HEK293 (cell line): ENCODE measurements around the gene GMNC.

Experiments
- CTCF ChIA-PET: fragments of 350-600 bp; formaldehyde crosslinking; extraction: SDS; loops from one replicate; lab custom pipeline; 2021; ENCODE audit warnings: antibody characterized with exemption; lab: Yijun Ruan, JAX
- POLR2A ChIA-PET: fragments of 300-600 bp; formaldehyde crosslinking; extraction: SDS; loops from one replicate; lab custom pipeline; 2020; ENCODE audit warnings: antibody characterized with exemption, inconsistent platforms; lab: Yijun Ruan, JAX
- H3K27ac ChIP-seq: fragments of 200-500 bp; sonication (Bioruptor generic); 2 replicates; pipeline ENCODE4 v1.5.1; 2014; ENCODE audit warnings: low read depth, low read length, control low read depth, inconsistent platforms; ENCODE audit errors: extremely low read depth
- H3K36me3 ChIP-seq, 2 experiments: fragments of 200-500 bp in 1 of 2; sonication (Bioruptor generic) in 1 of 2; 1 replicate in 1 of 2; 2 replicates in 1 of 2; pipeline ENCODE4 v1.5.1; 2014 to 2017; ENCODE audit warnings: inconsistent platforms in 2 of 2, low read length in 2 of 2; ENCODE audit not compliant: control insufficient read depth in 2 of 2, insufficient read depth in 1 of 2
- H3K4me1 ChIP-seq: fragments of 200-500 bp; sonication (Bioruptor generic); 2 replicates; pipeline ENCODE4 v1.5.1; 2014; ENCODE audit warnings: mild to moderate bottlenecking, low read length, inconsistent platforms; ENCODE audit not compliant: control insufficient read depth, insufficient read depth
- H3K4me3 ChIP-seq: 2 replicates; pipeline ENCODE4 v1.5.1; 2011; ENCODE audit warnings: low read depth, mild to moderate bottlenecking, control low read depth, low read length, moderate library complexity
- H3K9me3 ChIP-seq: fragments of 200-500 bp; sonication (Bioruptor generic); 2 replicates; pipeline ENCODE4 v1.5.1; 2014; ENCODE audit warnings: low read depth, low read length, inconsistent platforms; ENCODE audit not compliant: control insufficient read depth, insufficient read depth
- BCL6B ChIP-seq: fragments of 450-650 bp; formaldehyde crosslinking; IDR thresholded peaks from 2 replicates; pipeline ENCODE4 v1.5.1; 2017; ENCODE audit warnings: missing biosample characterization, missing genetic modification characterization
- KLF8 ChIP-seq: fragments of 450-650 bp; formaldehyde crosslinking; IDR thresholded peaks from 2 replicates; pipeline ENCODE4 v1.5.1; 2016; ENCODE audit warnings: missing biosample characterization, missing genetic modification characterization
- KLF9 ChIP-seq: fragments of 450-650 bp; formaldehyde crosslinking; IDR thresholded peaks from 2 replicates; pipeline ENCODE4 v1.5.1; 2016; ENCODE audit warnings: missing biosample characterization, missing genetic modification characterization, low read depth
- OSR2 ChIP-seq: fragments of 450-650 bp; formaldehyde crosslinking; IDR thresholded peaks from 2 replicates; pipeline ENCODE4 v1.5.1; 2016; ENCODE audit warnings: missing biosample characterization, missing genetic modification characterization
- ZBTB21 ChIP-seq: fragments of 450-650 bp; formaldehyde crosslinking; IDR thresholded peaks from 2 replicates; pipeline ENCODE4 v1.5.1; 2017; ENCODE audit warnings: missing biosample characterization, missing genetic modification characterization
- ZBTB8A ChIP-seq: fragments of 450-650 bp; formaldehyde crosslinking; IDR thresholded peaks from 2 replicates; pipeline ENCODE4 v1.5.1; 2016; ENCODE audit warnings: missing biosample characterization, missing genetic modification characterization
- ZIC2 ChIP-seq: fragments of 450-650 bp; formaldehyde crosslinking; IDR thresholded peaks from 2 replicates; pipeline ENCODE4 v1.5.1; 2016; ENCODE audit warnings: missing biosample characterization, missing genetic modification characterization
- ZNF169 ChIP-seq: fragments of 450-650 bp; formaldehyde crosslinking; IDR thresholded peaks from 2 replicates; pipeline ENCODE4 v1.5.1; 2016; ENCODE audit warnings: missing biosample characterization, missing genetic modification characterization
- ZNF280D ChIP-seq: fragments of 450-650 bp; formaldehyde crosslinking; IDR thresholded peaks from 2 replicates; pipeline ENCODE4 v1.5.1; 2016; ENCODE audit warnings: missing biosample characterization, missing genetic modification characterization
- ZNF292 ChIP-seq: fragments of 450-650 bp; formaldehyde crosslinking; IDR thresholded peaks from 2 replicates; pipeline ENCODE4 v1.5.1; 2016; ENCODE audit warnings: low read depth, missing biosample characterization, missing genetic modification characterization, borderline replicate concordance
- ZNF302 ChIP-seq: fragments of 450-650 bp; formaldehyde crosslinking; IDR thresholded peaks from 2 replicates; pipeline ENCODE4 v1.5.1; 2016; ENCODE audit warnings: missing biosample characterization, missing genetic modification characterization, low read depth
- ZNF394 ChIP-seq: fragments of 450-650 bp; formaldehyde crosslinking; IDR thresholded peaks from 2 replicates; pipeline ENCODE4 v1.5.1; 2016; ENCODE audit warnings: missing biosample characterization, missing genetic modification characterization, mild to moderate bottlenecking, moderate library complexity, borderline replicate concordance
- ZNF416 ChIP-seq: fragments of 450-650 bp; formaldehyde crosslinking; IDR thresholded peaks from 2 replicates; pipeline ENCODE4 v1.5.1; 2016; ENCODE audit warnings: missing biosample characterization, missing genetic modification characterization
- ZNF433 ChIP-seq: fragments of 450-650 bp; formaldehyde crosslinking; IDR thresholded peaks from 2 replicates; pipeline ENCODE4 v1.5.1; 2016; ENCODE audit warnings: missing biosample characterization, missing genetic modification characterization, low read depth
- ZNF639 ChIP-seq: fragments of 450-650 bp; formaldehyde crosslinking; IDR thresholded peaks from 2 replicates; pipeline ENCODE4 v1.5.1; 2016; ENCODE audit warnings: missing biosample characterization, missing genetic modification characterization
- ZNF791 ChIP-seq: fragments of 450-650 bp; formaldehyde crosslinking; IDR thresholded peaks from 2 replicates; pipeline ENCODE4 v1.5.1; 2016; ENCODE audit warnings: missing biosample characterization, missing genetic modification characterization
- ZNF843 ChIP-seq: fragments of 450-650 bp; formaldehyde crosslinking; IDR thresholded peaks from 2 replicates; pipeline ENCODE4 v1.5.1; 2016; ENCODE audit warnings: missing biosample characterization, missing genetic modification characterization
- ZSCAN18 ChIP-seq: fragments of 450-650 bp; formaldehyde crosslinking; IDR thresholded peaks from 2 replicates; pipeline ENCODE4 v1.5.1; 2016; ENCODE audit warnings: missing biosample characterization, missing genetic modification characterization
- TF ChIP-seq, protein P1 (sequence below): fragments of 450-650 bp; formaldehyde crosslinking; IDR thresholded peaks from 2 replicates; pipeline ENCODE4 v1.5.1; 2016; ENCODE audit warnings: missing biosample characterization, missing genetic modification characterization
- TF ChIP-seq, protein P2 (sequence below): fragments of 450-650 bp; formaldehyde crosslinking; IDR thresholded peaks from 2 replicates; pipeline ENCODE4 v1.5.1; 2016; ENCODE audit warnings: missing biosample characterization, missing genetic modification characterization
- TF ChIP-seq, protein P3 (sequence below): fragments of 450-650 bp; formaldehyde crosslinking; IDR thresholded peaks from 2 replicates; pipeline ENCODE4 v1.5.1; 2017; ENCODE audit warnings: missing biosample characterization, missing genetic modification characterization

The GMNC gene

GRCh38 chr3:190862209-190863118, at the start of gene GMNC (continued):
- no peak for TF ChIP-seq ZNF292 (tag by site-specific recombination)
- TF ChIP-seq ZIC2 (tag by site-specific recombination): peak; percentile 69
- TF ChIP-seq ZNF416: no peak
- no peak for TF ChIP-seq ZNF791 (tag by site-specific recombination)

DNA sequence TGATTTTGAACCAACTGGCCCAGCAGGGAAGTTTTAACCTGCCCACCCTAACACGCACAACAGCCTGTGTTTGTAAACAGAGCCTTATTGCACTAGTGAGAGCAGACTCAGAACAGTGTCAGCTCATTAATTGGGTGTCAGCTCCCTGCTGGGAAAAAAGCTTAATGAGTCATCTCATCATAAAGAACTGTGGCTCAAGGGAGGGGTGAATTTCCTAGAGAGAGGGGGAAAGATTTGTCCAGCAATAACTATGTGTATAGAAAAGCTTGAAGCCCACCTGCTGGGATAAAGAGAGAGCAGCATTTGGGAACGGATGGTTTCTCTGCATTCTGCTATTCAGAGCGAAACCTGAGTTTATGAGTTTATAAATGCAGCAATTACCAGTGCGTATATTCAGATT, 48.9 kb upstream of the GMNC start:
- ChIA-PET POLR2A (no interaction called here), CTCF (no interaction called here)
- Histone ChIP-seq H3K4me3 (no peak overlapping the region), H3K4me1 (0 out of 2 replicates have a peak, but pooled peaks cover 2% of the 10 kb centered on the region), H3K9me3 (no peaks in the 10 kb centered on the region), H3K36me3 (no peaks in the 10 kb centered on the region), H3K27ac (no peak overlapping the region)
- TF ChIP-seq ZNF639 (tag by site-specific recombination): peak; percentile 43; the same call in 1 of the 2 replicates
- peak; percentile 36; the same call in 1 of the 2 replicates for TF ChIP-seq ZBTB8A
- TF ChIP-seq OSR2 (tag by site-specific recombination): peak; percentile 61
- TF ChIP-seq, protein P1, sequence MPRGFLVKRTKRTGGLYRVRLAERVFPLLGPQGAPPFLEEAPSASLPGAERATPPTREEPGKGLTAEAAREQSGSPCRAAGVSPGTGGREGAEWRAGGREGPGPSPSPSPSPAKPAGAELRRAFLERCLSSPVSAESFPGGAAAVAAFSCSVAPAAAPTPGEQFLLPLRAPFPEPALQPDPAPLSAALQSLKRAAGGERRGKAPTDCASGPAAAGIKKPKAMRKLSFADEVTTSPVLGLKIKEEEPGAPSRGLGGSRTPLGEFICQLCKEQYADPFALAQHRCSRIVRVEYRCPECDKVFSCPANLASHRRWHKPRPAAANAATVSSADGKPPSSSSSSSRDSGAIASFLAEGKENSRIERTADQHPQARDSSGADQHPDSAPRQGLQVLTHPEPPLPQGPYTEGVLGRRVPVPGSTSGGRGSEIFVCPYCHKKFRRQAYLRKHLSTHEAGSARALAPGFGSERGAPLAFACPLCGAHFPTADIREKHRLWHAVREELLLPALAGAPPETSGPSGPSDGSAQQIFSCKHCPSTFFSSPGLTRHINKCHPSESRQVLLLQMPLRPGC (tag by site-specific recombination): peak; percentile 88
- TF ChIP-seq ZNF433: no peak
- peak; percentile 77 for TF ChIP-seq ZNF843 (tag by site-specific recombination)
- TF ChIP-seq ZBTB21 (tag by site-specific recombination): peak; percentile 46; the same call in 1 of the 2 replicates
- no peak for TF ChIP-seq ZSCAN18
- TF ChIP-seq, protein P2, sequence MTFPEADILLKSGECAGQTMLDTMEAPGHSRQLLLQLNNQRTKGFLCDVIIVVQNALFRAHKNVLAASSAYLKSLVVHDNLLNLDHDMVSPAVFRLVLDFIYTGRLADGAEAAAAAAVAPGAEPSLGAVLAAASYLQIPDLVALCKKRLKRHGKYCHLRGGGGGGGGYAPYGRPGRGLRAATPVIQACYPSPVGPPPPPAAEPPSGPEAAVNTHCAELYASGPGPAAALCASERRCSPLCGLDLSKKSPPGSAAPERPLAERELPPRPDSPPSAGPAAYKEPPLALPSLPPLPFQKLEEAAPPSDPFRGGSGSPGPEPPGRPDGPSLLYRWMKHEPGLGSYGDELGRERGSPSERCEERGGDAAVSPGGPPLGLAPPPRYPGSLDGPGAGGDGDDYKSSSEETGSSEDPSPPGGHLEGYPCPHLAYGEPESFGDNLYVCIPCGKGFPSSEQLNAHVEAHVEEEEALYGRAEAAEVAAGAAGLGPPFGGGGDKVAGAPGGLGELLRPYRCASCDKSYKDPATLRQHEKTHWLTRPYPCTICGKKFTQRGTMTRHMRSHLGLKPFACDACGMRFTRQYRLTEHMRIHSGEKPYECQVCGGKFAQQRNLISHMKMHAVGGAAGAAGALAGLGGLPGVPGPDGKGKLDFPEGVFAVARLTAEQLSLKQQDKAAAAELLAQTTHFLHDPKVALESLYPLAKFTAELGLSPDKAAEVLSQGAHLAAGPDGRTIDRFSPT (tag by site-specific recombination): peak; percentile 87
- TF ChIP-seq ZIC2 (tag by site-specific recombination): peak; percentile 84
- no peak for TF ChIP-seq KLF9 (tag by site-specific recombination)
- TF ChIP-seq ZNF302 (tag by site-specific recombination): no peak
- TF ChIP-seq ZNF169: no peak
- 0 out of 2 replicates have a peak, but pooled peaks have one; percentile 30 for TF ChIP-seq ZNF280D (tag by site-specific recombination)
- peak; percentile 98 for TF ChIP-seq BCL6B (tag by site-specific recombination)
- TF ChIP-seq ZNF394 (tag by site-specific recombination): peak; percentile 49; the same call in 1 of the 2 replicates
- TF ChIP-seq, protein P3, sequence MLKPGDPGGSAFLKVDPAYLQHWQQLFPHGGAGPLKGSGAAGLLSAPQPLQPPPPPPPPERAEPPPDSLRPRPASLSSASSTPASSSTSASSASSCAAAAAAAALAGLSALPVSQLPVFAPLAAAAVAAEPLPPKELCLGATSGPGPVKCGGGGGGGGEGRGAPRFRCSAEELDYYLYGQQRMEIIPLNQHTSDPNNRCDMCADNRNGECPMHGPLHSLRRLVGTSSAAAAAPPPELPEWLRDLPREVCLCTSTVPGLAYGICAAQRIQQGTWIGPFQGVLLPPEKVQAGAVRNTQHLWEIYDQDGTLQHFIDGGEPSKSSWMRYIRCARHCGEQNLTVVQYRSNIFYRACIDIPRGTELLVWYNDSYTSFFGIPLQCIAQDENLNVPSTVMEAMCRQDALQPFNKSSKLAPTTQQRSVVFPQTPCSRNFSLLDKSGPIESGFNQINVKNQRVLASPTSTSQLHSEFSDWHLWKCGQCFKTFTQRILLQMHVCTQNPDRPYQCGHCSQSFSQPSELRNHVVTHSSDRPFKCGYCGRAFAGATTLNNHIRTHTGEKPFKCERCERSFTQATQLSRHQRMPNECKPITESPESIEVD: peak; percentile 64; the same call in 1 of the 2 replicates
- peak; percentile 30; the same call in 1 of the 2 replicates for TF ChIP-seq KLF8 (tag by site-specific recombination)
